Measurements from ENCODE around the gene SPARC.

The SPARC gene

DNA sequence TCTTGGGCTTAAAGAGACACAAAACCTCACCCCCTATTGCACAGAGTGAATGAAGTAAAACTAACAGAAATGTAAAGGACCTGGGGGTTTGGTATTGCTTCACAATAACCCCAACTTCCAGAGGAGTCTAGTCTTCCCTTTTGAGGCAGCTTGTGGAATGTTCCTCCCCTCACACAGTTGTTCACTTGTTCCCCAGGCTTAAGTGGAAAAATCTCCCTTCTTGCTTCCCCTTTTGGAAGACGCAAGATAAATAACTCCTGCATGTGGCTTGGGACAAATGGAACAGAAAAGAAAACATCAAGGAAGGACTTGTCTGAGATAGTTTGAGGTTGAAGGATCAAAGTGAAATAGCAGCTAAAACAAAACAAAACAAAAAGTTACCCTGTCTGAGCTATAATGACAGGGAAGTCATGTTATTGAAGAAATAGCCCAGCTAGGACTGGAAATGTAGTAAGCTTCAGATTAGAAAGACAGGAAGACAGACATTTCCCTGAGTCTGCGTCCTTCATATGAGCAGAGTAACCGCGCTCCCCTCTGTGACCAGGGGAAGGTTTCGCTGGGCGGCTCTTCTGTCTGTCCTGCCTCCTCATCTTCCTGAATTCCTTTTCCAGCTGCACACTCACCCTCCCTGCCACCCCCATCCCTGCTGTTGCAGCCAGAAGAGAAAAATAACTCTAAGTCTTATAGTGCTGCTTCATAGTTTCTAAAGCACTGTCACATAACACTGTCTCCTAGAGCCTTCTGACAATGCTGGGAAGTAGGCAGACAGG is 8.8 kb downstream of the SPARC start:
- DNase-seq: peak; percentile 70

- DNase-seq: no peak
These were observed 10.0 kb downstream of the SPARC start for GRCh38 chr5:151676719-151677118.

GRCh38 chr5:151676314-151676712 is 10.4 kb downstream of the SPARC start:
- no peak for DNase-seq

- peak; percentile 84 for DNase-seq
These were observed 11.0 kb downstream of the SPARC start for GRCh38 chr5:151675611-151676313.

- DNase-seq: peak; percentile 88
These were observed 11.8 kb downstream of the SPARC start for GRCh38 chr5:151674626-151675610.

DNA sequence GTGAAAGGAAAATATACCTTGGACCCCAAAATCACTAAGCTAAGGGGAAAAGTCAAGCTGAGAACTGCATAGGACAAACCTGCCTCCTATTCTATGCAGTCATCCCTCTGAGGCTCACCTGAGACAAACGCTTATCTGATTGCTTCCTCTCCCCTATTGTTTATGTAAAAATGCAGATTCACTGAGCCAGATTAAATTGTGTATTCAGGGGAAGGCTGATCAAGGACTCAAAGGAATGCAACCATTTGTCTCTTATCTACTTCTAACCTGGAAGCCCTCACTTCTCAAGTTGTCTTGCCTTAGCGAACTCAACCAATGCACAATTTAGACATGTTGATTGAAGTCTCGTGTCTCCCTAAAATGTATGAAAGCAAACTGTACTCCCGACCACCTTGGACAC is 13.3 kb downstream of the SPARC start:
- no peak for DNase-seq

DNA sequence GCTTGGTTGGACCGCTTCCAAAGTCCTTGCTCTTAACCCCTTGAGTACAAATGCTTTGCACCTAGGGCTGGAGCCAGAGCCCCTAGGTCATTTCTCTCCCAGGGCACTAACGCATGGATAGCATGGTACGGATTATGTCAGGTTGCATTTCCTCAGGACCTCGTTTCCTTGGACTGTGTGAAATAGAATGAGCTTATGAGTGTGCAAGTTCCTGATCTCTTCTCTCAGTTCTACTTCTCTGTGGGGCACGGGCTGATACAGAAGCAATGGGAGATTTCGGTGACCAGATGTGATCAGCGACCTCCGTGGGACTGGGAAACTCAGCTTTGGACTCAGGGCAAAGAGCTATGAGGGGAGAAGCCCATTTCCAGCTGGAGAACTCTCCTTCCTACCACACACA is 14.2 kb downstream of the SPARC start:
- DNase-seq: peak; percentile 80

DNA sequence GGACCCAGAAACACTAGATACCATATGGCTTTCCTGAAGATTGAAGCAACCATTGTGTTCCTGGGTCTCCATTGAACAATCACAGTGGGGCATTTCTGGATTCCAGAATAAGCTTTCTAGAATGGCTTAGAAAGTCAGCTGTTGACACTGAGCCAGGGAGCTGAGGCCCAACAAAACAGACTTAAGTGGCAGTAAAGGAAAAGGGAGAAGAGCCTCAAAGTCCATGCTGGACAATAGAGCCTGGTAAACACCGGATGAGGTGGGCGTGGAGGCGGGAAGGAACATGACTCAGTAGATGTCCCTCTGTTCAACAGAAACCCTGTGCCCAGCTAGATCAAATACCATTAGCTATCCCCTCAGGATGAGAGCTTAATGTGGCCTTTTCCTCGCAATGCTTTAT is 14.8 kb downstream of the SPARC start:
- peak; percentile 59 for DNase-seq

GRCh38 chr5:151670953-151671636 is 15.6 kb downstream of the SPARC start:
- DNase-seq: no peak

DNA sequence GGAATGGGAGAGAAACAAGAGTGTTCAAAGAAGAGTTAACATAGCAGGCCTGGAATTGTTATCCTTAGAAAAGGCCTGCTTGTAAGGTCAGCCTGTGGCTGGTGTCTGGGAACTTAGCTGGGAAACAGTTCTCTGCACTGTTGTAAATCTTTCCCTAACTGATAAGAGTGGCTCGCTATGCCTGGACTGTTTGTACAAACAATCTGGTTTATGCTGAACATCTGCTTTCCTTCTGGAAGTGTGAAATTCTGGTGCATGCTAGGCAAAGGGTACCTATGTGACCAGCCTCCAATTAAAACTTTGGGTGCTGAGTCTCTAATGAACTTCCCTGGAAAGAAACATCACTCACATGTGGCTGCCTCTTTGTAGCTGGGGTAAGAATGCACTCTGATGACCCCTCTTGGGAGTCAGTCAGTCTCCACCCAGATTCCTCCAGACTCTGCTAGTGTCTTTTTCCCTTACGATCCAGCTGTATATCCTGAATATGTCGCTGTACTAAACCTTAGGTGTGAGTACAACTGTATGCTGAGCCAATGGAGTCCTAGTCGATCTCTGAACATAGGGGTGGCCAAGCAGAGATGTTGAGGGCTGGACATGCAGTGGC is 16.5 kb downstream of the SPARC start:
- DNase-seq: no peak

- DNase-seq: no peak
These were observed 19.6 kb downstream of the SPARC start for GRCh38 chr5:151667083-151667482.

GRCh38 chr5:151665613-151666012 is 21.1 kb downstream of the SPARC start:
- no peak for DNase-seq

DNA sequence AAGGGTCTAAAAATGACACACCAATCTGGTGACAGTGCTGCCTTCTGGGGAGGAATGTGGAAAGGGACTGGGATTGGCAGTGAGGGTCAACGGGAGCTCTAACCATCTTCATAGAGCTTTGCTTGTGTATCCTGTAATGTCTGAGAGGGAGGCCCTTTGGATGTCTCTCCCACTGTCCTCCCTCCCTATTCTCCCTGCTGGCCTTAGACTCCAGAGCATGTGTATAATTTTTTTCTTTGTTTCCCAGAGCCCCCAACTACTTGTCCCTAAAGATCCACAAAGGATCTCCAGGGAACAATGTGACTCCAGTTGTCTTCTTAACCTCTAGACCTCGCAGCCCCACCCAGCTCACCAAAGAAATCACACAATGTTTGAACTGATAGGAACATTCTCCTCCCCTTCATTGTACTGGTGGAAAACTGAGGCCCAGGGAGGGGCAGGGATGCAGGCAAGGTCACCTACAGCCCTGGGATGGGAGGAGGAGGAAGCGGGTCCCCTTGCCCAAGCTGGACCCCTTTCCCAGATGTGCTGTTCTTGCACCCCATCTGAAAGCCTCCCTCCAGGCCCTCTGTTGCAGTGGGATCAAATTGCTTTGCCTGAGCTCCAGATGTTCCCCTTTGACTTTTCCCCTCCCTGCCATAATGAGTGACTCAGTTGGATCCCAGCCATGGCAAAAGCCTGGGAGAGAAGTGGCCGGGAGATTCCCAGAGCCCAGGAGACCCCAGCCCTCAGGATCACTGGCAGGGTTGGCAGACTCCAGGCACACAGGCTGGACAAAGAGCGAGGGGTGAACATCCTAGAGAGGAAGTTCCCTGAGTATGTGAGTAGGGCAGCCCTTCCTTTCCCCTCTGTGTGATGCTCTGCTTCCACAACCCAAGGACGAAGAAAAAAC is 21.8 kb downstream of the SPARC start:
- no peak for DNase-seq

GRCh38 chr5:151663617-151664293 is 23.0 kb downstream of the SPARC start:
- DNase-seq: peak; percentile 74

GRCh38 chr5:151662805-151663204 is 23.9 kb downstream of the SPARC start:
- DNase-seq: no peak

- no peak for DNase-seq
These were observed 24.6 kb downstream of the SPARC start for GRCh38 chr5:151661968-151662732.

DNA sequence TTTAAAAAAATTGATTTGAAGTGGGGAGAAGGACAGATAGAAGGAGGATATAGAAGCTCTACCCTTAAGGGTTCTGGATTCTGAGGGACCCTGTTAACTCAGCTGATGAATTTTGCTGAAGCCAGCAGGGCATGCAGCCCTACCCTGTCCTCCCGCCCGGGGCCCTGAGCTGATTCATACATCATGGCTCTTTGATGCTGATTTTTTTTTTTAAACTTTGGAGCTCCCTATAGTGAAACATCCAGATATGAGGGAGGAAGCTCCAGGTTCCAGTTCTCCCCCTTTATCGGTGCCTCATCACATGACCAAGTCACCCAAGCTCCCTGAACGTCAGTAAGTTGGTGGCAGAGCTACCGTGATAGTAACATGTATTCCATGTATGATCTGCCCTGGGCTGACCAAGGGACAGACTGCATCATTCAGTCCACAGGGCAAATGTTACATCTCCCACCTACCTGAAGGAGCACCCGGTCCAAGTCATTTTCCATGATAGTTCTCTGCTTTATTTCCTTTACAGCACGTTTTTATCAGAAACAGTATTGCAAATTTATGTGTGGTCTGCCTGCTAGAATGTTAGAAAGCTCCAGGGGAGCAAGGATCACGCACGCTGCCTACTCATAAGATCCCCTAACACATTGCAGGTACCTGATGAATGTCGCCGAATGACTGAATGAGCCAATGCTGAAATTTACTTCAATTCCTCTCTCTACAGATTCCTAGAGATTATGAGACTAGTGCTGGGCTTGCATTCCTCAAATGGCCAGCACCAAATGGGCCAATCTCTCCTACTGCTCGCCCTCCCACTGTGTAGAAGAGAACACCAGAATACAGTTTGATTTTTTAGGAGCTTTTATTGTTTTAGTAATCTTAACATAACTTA is 25.9 kb downstream of the SPARC start:
- no peak for DNase-seq

- DNase-seq: peak; percentile 79
These were observed 27.5 kb downstream of the SPARC start for GRCh38 chr5:151659001-151659754.
